DND-41 (cell line): ENCODE measurements around the gene OR13C9.

Experiments used
- CTCF ChIP-seq: IDR thresholded peaks from 2 replicates; pipeline ENCODE4 v1.5.1; 2012; ENCODE audit warnings: borderline replicate concordance, low read length, moderate library complexity, mild to moderate bottlenecking; ENCODE audit not compliant: poor library complexity, severe bottlenecking; ENCODE audit errors: extremely low read depth
- EZH2 ChIP-seq: IDR thresholded peaks from 3 replicates; pipeline ENCODE4 v1.6.1; 2012; ENCODE audit warnings: borderline replicate concordance, low read depth, mild to moderate bottlenecking, moderate library complexity, low read length, inconsistent platforms; ENCODE audit not compliant: severe bottlenecking

- TF ChIP-seq CTCF (no peak), EZH2 (no peak)
Observed at GRCh38 chr9:104611213-104611612, 6.8 kb downstream of the OR13C9 start.
